Glutamatergic neuron (in vitro differentiated cells): Measurements from ENCODE around the gene ABCA4. TPM values are rescaled to one million over a fixed set of nuclear protein-coding genes. Genes with fewer than 3 reads are reported as not detected.

Source experiments
- DNase-seq: peaks from one replicate; pipeline ENCODE4 v3.0.0; 2022
- H3K27ac Mint-ChIP-seq: one replicate; pipeline ENCODE4 v1.8.0; 2020; ENCODE audit warnings: mild to moderate bottlenecking, mixed read lengths, inconsistent platforms; ENCODE audit not compliant: unreplicated experiment
- H3K27me3 Mint-ChIP-seq: one replicate; pipeline ENCODE4 v1.8.0; 2020; ENCODE audit warnings: mild to moderate bottlenecking, moderate library complexity, mixed read lengths, inconsistent platforms; ENCODE audit not compliant: unreplicated experiment
- H3K36me3 Mint-ChIP-seq: one replicate; pipeline ENCODE4 v1.8.0; 2020; ENCODE audit warnings: mild to moderate bottlenecking, mixed read lengths, inconsistent platforms; ENCODE audit not compliant: unreplicated experiment
- H3K4me1 Mint-ChIP-seq: one replicate; pipeline ENCODE4 v1.8.0; 2020; ENCODE audit warnings: mild to moderate bottlenecking, low read depth, mixed read lengths, inconsistent platforms; ENCODE audit not compliant: unreplicated experiment
- H3K4me3 Mint-ChIP-seq: one replicate; pipeline ENCODE4 v1.8.0; 2020; ENCODE audit warnings: mild to moderate bottlenecking, mixed read lengths, inconsistent platforms; ENCODE audit not compliant: unreplicated experiment
- H3K9me3 Mint-ChIP-seq: one replicate; pipeline ENCODE4 v1.8.0; 2020; ENCODE audit warnings: mild to moderate bottlenecking, moderate library complexity, mixed read lengths, inconsistent platforms; ENCODE audit not compliant: unreplicated experiment
- total RNA-seq: library from RNA; stranded (reverse); fragmentation: NEBNext Ultra II Directional; extraction: Animal tissue kit (Norgen Biotek cat#: 25700); gene quantifications from one replicate; pipeline ENCODE4 v1.2.1, GENCODE V29; 2021; ENCODE audit not compliant: unreplicated experiment
- TF ChIP-seq, protein P1 (sequence below): fragments of 200-600 bp; sonication (generic); IDR thresholded peaks from one replicate; pipeline ENCODE4 v1.5.0; 2021; ENCODE audit not compliant: partially characterized antibody, unreplicated experiment

Gene ABCA4
- total RNA-seq, 1 donor from 2014 or later = 0.61 TPM

DNA sequence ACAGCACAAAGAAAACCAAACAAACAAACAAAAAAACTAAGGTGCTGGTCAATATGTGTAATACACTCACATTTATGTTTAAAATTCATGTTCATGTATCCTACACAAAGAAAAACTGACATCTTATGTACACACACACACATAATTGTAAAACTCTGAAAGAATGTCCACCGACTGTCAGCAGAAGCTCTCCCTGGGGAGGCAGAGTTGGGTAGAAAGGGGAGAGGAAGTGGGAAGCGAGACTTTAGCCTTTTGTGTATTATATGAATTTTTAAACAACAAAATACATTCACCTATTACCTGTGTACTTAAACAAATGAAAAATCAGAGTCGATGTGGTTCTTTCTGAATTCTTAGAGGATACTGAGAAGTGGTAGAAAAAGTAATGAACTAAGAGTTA lies 88.3 kb downstream of the ABCA4 start:
- Mint-ChIP-seq H3K9me3 (peaks cover 2% of the 10 kb centered on the region), H3K36me3 (no peaks in the 10 kb centered on the region), H3K4me3 (no peak overlapping the region), H3K27me3 (no peaks in the 10 kb centered on the region), H3K27ac (no peak overlapping the region), H3K4me1 (peaks cover 9% of the 10 kb centered on the region)
- no peak for DNase-seq
- TF ChIP-seq, protein P1, sequence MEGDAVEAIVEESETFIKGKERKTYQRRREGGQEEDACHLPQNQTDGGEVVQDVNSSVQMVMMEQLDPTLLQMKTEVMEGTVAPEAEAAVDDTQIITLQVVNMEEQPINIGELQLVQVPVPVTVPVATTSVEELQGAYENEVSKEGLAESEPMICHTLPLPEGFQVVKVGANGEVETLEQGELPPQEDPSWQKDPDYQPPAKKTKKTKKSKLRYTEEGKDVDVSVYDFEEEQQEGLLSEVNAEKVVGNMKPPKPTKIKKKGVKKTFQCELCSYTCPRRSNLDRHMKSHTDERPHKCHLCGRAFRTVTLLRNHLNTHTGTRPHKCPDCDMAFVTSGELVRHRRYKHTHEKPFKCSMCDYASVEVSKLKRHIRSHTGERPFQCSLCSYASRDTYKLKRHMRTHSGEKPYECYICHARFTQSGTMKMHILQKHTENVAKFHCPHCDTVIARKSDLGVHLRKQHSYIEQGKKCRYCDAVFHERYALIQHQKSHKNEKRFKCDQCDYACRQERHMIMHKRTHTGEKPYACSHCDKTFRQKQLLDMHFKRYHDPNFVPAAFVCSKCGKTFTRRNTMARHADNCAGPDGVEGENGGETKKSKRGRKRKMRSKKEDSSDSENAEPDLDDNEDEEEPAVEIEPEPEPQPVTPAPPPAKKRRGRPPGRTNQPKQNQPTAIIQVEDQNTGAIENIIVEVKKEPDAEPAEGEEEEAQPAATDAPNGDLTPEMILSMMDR = no peak

DNA sequence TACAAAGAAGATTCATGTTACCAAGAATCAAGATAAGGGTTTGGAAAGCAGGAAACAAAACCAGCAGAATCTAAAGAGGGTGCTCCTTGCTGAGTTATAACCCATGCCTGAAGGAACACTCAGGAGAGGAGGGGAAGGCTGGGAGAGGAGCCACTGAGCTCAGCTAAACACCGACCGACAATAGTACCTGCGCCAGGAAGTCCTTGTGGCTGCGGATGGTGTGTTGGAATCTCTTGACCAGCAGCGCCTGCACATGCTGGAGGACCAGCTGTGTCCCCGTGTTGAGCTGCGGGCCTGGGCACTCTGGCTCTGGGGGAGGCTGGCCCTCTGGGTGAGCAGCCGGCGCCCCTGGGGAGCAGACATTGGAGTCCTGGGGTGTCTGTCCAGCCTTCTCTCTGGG lies 89.4 kb downstream of the ABCA4 start:
- Mint-ChIP-seq H3K27me3 (no peaks in the 10 kb centered on the region), H3K4me1 (peaks cover 9% of the 10 kb centered on the region), H3K27ac (no peak overlapping the region), H3K36me3 (no peaks in the 10 kb centered on the region), H3K9me3 (peaks cover 2% of the 10 kb centered on the region), H3K4me3 (no peak overlapping the region)
- TF ChIP-seq, protein P1 = no peak
- no peak for DNase-seq

GRCh38 chr1:94031154-94031553 lies 89.8 kb downstream of the ABCA4 start:
- H3K4me1 Mint-ChIP-seq = peaks cover 9% of the 10 kb centered on the region
- H3K4me3 Mint-ChIP-seq = no peak overlapping the region
- no peak for DNase-seq
- no peaks in the 10 kb centered on the region for H3K36me3 Mint-ChIP-seq
- H3K9me3 Mint-ChIP-seq = peaks cover 2% of the 10 kb centered on the region
- no peaks in the 10 kb centered on the region for H3K27me3 Mint-ChIP-seq
- TF ChIP-seq, protein P1 = no peak
- no peak overlapping the region for H3K27ac Mint-ChIP-seq

GRCh38 chr1:94029130-94029993 lies 91.6 kb downstream of the ABCA4 start:
- peaks cover 4% of the 10 kb centered on the region for H3K9me3 Mint-ChIP-seq
- no peak for DNase-seq
- no peak overlapping the region for H3K4me3 Mint-ChIP-seq
- no peaks in the 10 kb centered on the region for H3K36me3 Mint-ChIP-seq
- peaks cover 11% of the 10 kb centered on the region for H3K4me1 Mint-ChIP-seq
- H3K27ac Mint-ChIP-seq = no peak overlapping the region
- peaks cover 2% of the 10 kb centered on the region for H3K27me3 Mint-ChIP-seq
- TF ChIP-seq, protein P1 = no peak
